HG02943 (cell line): ENCODE results near the gene TMEM39A.

ENCODE experiments used
- ATAC-seq: cut with Tn5 transposase; IDR thresholded peaks from one replicate; pipeline ENCODE4 v1.9.1; 2021; ENCODE audit warnings: mild to moderate bottlenecking, low read depth, moderate library complexity; ENCODE audit not compliant: unreplicated experiment

Gene TMEM39A

DNA sequence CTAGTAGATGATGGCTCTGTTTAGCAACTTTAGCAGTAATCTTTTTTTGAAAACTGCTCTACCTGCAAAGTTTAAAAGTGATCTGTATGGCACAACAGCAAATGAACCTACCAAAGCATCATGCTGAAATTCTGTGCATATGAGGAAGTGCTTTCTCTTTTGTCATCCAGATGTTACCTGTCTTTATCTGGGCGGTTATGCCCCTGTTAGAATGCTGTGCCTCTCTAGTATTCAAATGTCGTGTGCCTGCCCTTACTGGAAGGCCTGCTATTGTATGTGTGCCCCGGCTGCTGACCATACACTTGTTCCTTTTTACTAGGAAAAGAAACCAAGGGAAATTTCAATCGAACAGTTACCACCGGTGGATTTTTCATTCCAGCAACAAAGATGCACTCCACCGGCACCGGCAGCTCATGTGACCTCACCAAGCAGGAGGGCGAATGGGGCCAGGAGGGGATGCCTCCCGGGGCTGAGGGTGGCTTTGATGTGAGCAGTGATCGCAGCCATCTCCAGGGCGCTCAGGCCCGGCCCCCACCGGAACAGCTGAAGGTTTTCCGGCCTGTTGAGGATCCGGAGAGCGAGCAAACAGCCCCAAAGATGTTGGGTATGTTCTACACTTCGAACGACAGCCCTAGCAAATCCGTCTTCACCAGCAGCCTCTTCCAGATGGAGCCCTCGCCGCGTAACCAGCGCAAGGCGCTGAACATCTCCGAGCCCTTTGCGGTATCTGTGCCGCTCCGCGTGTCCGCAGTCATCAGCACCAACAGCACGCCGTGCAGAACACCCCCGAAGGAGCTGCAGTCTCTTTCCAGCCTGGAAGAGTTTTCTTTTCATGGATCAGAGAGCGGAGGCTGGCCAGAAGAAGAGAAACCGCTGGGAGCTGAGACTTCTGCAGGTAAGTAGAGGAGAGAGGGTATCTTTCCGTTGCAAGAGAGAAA lies 61.6 kb downstream of the TMEM39A start:
- peak; percentile 58 for ATAC-seq

- ATAC-seq, result peak; percentile 34
Measured at GRCh38 chr3:119401069-119401468, 62.3 kb downstream of the TMEM39A start.

DNA sequence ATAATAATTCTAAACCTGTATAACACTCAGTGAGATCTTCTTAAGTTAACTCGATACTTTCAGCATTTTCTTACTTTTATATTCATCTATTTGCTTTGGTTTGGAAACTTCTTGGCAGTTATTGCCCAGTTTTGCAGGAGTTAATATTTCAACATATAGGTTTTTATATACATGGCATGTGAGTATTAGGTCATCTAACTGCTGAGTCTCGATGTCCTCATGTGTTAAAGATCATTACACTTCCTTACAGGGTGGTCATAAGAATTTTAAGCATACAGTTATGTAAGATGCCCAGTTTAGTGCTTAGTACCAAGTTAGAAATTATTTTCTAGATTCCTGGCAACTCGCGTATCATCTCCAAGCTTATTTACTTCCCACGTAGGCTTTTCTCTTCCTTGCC lies 62.9 kb downstream of the TMEM39A start:
- no peak for ATAC-seq

GRCh38 chr3:119396870-119397269 lies 66.5 kb downstream of the TMEM39A start:
- no peak for ATAC-seq

DNA sequence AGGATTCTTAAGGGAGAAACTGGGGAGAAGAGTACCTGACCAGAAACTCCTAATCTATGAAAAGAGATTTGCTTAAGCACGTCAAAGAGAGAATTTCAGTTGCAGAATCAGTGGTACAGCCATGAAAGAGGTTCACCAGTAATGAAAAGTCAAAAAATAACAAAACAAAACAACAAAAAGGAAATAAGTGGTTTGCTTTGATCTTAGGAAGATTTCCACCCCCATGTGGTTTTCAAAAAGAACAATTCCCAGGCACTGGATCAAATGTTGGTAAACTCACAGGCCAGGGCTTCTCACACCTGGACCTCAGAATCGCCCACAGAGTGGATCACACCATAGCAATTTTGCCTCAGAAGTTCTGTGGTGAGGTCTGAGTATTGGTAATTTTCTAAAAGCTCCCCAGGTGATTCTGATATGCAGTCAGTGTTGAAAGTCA lies 67.5 kb downstream of the TMEM39A start:
- ATAC-seq, result peak; percentile 61

DNA sequence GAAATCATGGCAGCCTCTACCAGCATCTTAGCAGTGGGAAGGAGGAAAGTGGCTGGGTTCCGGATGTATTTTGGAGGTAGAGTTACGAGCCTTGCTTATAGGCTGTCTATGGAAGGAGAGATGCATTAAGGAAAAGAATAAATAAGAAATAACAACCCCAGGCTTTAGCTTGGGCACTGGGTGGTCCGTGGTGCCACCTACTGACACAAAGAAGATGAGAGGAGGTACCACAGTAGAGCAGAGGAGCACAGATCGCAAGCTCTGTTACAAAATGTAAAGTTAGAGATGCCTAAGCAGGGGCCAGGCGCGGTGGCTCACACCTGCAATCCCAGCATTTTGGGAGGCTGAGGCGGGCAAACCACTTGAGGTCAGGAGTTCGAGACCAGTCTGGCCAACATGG lies 74.8 kb downstream of the TMEM39A start:
- no peak for ATAC-seq

DNA sequence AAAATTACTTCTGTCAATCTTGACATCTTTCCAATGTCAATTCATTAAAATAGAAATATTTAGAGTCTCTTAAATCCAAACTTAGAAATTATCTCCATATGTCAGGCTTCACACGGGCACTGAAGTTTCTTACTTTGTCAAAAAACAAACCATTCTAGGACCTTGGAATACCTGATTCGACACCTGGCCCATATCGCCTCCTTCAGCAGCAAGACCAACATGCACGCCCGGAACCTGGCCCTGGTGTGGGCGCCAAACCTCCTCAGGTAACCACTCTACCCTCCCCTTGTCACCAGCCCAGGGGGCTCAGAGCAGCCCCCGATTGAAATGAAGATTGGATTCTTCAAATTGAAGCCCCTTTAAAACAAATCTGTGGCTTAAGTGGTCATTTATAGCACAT lies 81.3 kb downstream of the TMEM39A start:
- ATAC-seq, result no peak

DNA sequence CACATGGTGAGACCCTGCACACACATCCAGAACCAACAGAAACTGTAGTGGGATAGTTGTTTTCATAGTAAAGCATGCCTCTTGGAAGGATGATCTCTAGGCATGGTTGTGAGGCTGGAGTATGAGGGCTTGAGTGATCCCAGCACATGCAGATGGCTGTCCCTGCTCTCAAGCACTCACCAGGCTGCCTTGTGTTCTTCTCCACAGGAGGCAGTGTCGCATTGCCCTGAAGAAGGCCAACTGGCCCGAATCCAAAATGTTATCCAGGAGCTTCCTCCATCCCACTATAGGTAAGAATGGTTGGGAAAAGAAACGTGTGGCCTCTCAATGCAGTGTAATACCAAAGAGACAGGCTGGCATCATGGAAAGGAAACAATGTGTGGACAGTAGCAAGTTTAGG lies 82.7 kb downstream of the TMEM39A start:
- ATAC-seq, result no peak
